Nephron progenitor cell (in vitro differentiated cells): ENCODE data around the gene KIR3DL1.
"Not testable (repeated sequence)": the region's sequence is repeated elsewhere in the genome, so short reads cannot be mapped to it uniquely, and the experiment has no call there.

Experiments
- DNase-seq: peaks from one replicate; pipeline ENCODE4 v3.0.0; 2021
- H3K27ac Mint-ChIP-seq: 2 replicates; pipeline ENCODE4 v1.8.0; 2021; ENCODE audit warnings: mild to moderate bottlenecking, moderate library complexity, mixed read lengths
- H3K27me3 Mint-ChIP-seq: 2 replicates; pipeline ENCODE4 v1.8.0; 2021; ENCODE audit warnings: mild to moderate bottlenecking, low read depth, mixed read lengths; ENCODE audit not compliant: poor library complexity
- H3K36me3 Mint-ChIP-seq: 2 replicates; pipeline ENCODE4 v1.8.0; 2021; ENCODE audit warnings: low read depth, mixed read lengths
- H3K4me1 Mint-ChIP-seq: 2 replicates; pipeline ENCODE4 v1.8.0; 2021; ENCODE audit warnings: mixed read lengths
- H3K4me3 Mint-ChIP-seq: 2 replicates; pipeline ENCODE4 v1.8.0; 2021; ENCODE audit warnings: mild to moderate bottlenecking, moderate library complexity, mixed read lengths
- H3K9me3 Mint-ChIP-seq: 2 replicates; pipeline ENCODE4 v1.8.0; 2021; ENCODE audit warnings: mild to moderate bottlenecking, moderate library complexity, mixed read lengths
- TF ChIP-seq, protein P1 (sequence below): fragments of 200-600 bp; sonication (generic); IDR thresholded peaks from 2 replicates; pipeline ENCODE4 v1.5.0; 2021; ENCODE audit warnings: antibody characterized with exemption

The KIR3DL1 gene

DNA sequence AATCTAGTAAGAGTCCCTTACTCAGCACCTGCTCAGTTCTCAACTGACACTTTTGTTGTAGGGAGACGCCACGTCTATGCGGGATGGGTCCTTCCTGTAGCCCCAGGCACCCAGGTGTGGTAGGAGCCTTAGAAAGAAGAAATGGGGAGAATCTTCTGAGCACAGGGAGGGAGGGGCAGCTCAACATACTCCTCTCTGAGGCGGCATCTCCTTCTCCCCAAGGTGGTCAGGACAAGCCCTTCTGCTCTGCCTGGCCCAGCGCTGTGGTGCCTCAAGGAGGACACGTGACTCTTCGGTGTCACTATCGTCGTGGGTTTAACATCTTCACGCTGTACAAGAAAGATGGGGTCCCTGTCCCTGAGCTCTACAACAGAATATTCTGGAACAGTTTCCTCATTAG lies 11.7 kb upstream of the KIR3DL1 start:
- Mint-ChIP-seq H3K4me3 (no peak overlapping the region), H3K27me3 (no peaks in the 10 kb centered on the region), H3K4me1 (no peaks in the 10 kb centered on the region), H3K9me3 (peaks cover 91% of the 10 kb centered on the region), H3K36me3 (no peaks in the 10 kb centered on the region), H3K27ac (no peak overlapping the region)
- no peak for DNase-seq
- TF ChIP-seq, protein P1, sequence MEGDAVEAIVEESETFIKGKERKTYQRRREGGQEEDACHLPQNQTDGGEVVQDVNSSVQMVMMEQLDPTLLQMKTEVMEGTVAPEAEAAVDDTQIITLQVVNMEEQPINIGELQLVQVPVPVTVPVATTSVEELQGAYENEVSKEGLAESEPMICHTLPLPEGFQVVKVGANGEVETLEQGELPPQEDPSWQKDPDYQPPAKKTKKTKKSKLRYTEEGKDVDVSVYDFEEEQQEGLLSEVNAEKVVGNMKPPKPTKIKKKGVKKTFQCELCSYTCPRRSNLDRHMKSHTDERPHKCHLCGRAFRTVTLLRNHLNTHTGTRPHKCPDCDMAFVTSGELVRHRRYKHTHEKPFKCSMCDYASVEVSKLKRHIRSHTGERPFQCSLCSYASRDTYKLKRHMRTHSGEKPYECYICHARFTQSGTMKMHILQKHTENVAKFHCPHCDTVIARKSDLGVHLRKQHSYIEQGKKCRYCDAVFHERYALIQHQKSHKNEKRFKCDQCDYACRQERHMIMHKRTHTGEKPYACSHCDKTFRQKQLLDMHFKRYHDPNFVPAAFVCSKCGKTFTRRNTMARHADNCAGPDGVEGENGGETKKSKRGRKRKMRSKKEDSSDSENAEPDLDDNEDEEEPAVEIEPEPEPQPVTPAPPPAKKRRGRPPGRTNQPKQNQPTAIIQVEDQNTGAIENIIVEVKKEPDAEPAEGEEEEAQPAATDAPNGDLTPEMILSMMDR: no peak

DNA sequence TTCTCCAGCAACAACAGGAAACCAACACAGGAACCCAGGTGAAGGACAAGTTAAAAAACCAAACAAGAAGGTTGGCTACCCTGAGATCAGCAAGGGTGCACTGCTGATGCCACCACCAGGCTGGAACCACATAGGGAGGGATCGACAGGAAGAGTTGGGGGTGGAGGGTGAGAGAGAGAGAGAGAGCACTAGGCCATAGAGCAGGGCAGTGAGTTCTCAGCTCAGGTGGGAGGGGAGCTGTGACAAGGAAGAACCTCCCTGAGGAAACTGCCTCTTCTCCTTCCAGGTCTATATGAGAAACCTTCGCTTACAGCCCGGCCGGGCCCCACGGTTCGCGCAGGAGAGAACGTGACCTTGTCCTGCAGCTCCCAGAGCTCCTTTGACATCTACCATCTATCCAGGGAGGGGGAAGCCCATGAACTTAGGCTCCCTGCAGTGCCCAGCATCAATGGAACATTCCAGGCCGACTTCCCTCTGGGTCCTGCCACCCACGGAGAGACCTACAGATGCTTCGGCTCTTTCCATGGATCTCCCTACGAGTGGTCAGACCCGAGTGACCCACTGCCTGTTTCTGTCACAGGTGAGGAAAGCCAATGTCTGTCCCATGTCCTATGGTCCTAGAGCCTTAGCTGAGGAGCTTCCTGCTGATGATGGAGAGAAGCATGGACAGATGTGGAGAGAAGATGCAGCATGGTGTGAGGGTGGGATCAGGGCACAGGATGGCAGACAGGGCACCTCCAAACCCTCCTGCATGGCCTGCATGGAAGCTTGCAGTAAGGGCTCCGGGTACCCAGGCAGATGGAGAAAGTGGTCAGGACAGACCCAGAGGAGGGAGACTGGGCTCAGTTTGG lies 10.4 kb upstream of the KIR3DL1 start:
- H3K27me3 Mint-ChIP-seq: no peaks in the 10 kb centered on the region
- no peak overlapping the region for H3K4me3 Mint-ChIP-seq
- DNase-seq: no peak
- TF ChIP-seq, protein P1: no peak
- H3K27ac Mint-ChIP-seq: no peak overlapping the region
- H3K9me3 Mint-ChIP-seq: peaks cover 92% of the 10 kb centered on the region
- no peaks in the 10 kb centered on the region for H3K36me3 Mint-ChIP-seq
- H3K4me1 Mint-ChIP-seq: no peaks in the 10 kb centered on the region

DNA sequence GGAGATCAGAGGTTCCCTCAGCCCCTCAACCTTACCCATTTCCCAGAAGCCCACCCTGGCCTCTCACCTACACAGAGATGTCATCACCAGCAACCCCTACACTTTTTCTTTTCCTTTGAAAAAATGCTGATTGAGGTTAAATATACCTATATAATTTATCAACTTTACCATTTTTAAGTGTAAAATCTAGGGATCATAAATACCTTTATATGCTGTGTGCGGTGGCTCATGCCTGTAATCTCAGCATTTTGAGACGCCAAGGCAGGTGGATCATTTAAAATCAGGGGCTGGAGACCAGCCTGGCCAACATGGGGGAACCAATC lies 9.8 kb upstream of the KIR3DL1 start:
- Mint-ChIP-seq H3K27ac (no peak overlapping the region), H3K4me3 (no peak overlapping the region), H3K9me3 (peaks cover 92% of the 10 kb centered on the region), H3K27me3 (no peaks in the 10 kb centered on the region), H3K4me1 (no peaks in the 10 kb centered on the region), H3K36me3 (no peaks in the 10 kb centered on the region)
- no peak for DNase-seq
- TF ChIP-seq, protein P1: no peak

DNA sequence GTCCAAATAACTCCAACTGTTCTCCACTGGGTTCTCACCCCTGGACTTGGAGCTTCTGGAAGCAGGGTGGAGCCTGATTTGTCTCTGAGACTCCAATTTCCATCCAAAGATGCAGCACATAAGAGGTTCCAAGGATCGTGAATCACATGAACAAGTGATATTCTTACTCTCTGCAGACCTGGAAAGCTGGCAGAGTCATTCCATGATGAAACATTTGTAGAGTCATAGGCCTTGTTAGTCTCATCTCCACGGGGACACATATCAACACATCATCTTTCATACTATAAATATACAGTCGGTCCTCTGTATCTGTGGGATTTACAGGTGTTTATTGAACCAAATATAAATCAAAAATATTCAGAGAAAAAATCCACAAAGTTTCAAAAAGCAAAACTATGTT lies 1.7 kb upstream of the KIR3DL1 start:
- not testable (repeated sequence) for DNase-seq, H3K27ac Mint-ChIP-seq
- H3K9me3 Mint-ChIP-seq: peaks cover 97% of the 10 kb centered on the region

DNA sequence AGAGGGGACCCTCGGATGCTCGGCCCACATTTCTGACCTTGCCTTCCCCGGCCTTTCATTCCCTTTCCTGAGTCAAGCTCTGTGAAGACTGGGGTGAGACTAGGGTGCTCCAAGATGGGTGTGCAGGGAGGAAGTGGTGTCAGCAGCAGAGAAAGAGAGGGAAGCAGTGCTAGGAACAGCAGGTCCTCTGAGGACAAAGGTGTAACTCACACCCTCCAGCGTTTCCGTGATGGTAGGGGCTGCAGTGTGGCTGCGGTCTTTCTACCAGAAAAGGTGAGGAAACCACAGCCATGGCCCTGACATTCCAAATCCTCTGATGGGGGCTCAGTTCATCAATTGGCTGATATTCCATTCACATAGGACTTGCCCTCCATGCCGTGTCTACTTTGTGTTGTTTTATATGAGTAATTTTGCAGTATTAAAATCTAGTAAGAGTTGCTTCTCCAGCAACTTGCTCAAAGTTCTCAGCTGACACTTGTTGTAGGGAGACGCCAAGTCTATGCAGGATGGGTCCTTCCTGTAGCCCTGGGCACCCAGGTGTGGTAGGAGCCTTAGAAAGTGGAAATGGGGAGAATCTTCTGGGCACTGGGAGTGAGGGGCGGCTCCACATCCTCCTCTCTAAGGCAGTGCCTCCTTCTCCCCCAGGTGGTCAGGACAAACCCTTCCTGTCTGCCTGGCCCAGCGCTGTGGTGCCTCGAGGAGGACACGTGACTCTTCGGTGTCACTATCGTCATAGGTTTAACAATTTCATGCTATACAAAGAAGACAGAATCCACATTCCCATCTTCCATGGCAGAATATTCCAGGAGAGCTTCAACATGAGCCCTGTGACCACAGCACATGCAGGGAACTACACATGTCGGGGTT lies 1.6 kb downstream of the KIR3DL1 start:
- peaks cover 93% of the 10 kb centered on the region for H3K9me3 Mint-ChIP-seq
- H3K4me3 Mint-ChIP-seq: no peak overlapping the region
- TF ChIP-seq, protein P1: no peak
- no peaks in the 10 kb centered on the region for H3K36me3 Mint-ChIP-seq
- H3K27ac Mint-ChIP-seq: no peak overlapping the region
- no peaks in the 10 kb centered on the region for H3K27me3 Mint-ChIP-seq
- no peaks in the 10 kb centered on the region for H3K4me1 Mint-ChIP-seq
- no peak for DNase-seq

More for the DNA sequence above, 1.7 kb upstream of the KIR3DL1 start:
- not testable (repeated sequence) for H3K4me3 Mint-ChIP-seq, H3K27me3 Mint-ChIP-seq, H3K4me1 Mint-ChIP-seq, H3K36me3 Mint-ChIP-seq

DNA sequence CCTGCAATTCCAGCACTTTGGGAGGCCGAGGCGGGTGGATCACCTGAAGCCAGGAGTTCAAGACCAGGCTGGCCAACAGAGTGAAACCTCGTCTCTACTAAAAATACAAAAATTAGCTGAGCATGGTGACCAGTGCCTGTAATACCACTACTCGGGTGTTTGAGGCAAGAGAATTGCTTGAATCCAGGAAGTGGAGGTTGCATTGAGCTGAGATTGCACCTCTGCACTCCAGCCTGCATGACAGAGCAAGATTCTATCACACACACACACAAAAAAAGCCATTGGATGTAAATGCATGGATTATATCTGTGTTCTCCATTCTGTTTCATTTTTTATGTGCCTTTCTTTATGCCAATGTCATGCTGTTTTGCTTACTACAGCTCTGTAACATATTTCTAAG lies 8.1 kb downstream of the KIR3DL1 start:
- not testable (repeated sequence) for H3K27me3 Mint-ChIP-seq, H3K27ac Mint-ChIP-seq, H3K4me1 Mint-ChIP-seq, H3K36me3 Mint-ChIP-seq, DNase-seq, H3K4me3 Mint-ChIP-seq
- H3K9me3 Mint-ChIP-seq: peaks cover 76% of the 10 kb centered on the region

DNA sequence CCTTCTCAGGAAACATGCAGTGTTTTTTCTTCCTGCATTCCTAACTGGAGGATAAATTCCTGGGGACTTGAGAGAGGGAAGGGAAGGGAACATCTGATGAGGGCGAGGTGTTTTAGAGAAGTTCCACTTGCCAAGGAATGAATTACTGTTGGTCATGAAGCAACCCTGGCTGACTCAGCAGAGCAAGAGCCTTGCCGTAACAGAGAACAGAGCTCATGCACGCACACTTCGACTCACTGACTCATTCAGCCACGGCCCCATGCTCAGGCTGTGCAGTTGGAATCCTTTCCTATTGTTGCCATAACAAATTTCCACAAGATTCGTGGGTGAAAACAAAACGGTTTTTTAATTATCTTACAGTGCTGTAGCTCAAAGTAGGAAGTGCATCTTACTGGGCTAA lies 9.1 kb downstream of the KIR3DL1 start:
- not testable (repeated sequence) for DNase-seq, H3K4me1 Mint-ChIP-seq, H3K36me3 Mint-ChIP-seq, H3K27me3 Mint-ChIP-seq, H3K27ac Mint-ChIP-seq, H3K4me3 Mint-ChIP-seq
- peaks cover 75% of the 10 kb centered on the region for H3K9me3 Mint-ChIP-seq

DNA sequence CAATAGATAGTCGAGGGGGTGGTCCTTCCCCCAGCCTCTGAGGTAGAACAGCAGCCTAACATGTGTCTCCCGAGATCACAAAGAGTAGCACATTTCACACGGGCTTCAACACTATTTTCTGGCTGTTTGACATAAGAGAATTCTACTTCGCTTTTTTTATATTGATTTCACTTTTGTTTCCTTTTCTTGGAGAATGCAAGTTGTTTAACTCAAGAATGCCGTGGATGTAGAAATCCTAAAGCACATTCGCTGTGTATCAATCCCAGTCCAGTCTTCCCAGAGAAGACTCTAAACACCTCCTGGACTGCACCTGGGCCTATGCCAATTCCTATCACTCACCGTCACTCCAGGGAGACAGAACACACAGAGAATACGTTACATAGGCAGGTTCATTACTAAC lies 11.8 kb downstream of the KIR3DL1 start:
- H3K27me3 Mint-ChIP-seq, H3K4me3 Mint-ChIP-seq, H3K27ac Mint-ChIP-seq, DNase-seq, H3K4me1 Mint-ChIP-seq, H3K36me3 Mint-ChIP-seq: not testable (repeated sequence)
- H3K9me3 Mint-ChIP-seq: peaks cover 77% of the 10 kb centered on the region

DNA sequence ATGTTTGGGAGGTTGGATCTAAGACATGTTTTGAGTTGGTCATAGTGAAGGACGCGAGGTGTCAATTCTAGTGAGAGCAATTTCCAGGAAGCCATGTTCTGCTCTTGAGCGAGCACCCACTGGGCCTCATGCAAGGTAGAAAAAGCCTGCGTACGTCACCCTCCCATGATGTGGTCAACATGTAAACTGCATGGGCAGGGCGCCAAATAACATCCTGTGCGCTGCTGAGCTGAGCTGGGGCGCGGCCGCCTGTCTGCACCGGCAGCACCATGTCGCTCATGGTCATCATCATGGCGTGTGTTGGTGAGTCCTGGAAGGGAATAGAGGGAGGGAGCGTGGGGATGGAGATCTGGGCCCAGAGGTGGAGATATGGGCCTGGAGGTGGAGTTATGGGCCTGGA lies 16.2 kb downstream of the KIR3DL1 start, which contains the start of gene KIR2DS4:
Gene KIR2DS4 (plus strand): TSS at position 181 of the 400 bp plus-strand sequence.
- H3K27me3 Mint-ChIP-seq, H3K4me1 Mint-ChIP-seq, H3K4me3 Mint-ChIP-seq, DNase-seq, H3K36me3 Mint-ChIP-seq, H3K27ac Mint-ChIP-seq: not testable (repeated sequence)
- peaks cover 83% of the 10 kb centered on the region for H3K9me3 Mint-ChIP-seq

DNA sequence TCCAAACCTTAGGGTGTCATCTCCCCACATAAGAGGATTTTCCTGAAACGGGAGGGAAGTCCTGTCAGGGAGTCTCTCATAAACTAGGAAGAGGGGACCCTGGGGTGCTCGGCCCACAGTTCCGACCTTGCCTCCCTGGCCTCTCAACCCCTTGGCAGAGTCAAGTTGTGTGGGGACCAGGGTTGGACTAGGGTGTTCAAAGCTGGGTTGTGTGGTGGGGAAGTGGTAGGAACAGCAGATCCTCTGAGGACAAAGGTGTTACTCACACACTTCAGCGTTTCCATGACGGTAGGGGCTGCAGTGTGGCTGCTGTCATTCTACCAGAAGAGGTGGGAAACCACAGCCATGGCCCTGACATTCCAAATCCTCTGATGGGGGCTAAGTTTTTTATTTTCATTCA lies 18.9 kb downstream of the KIR3DL1 start:
- H3K27ac Mint-ChIP-seq, DNase-seq, H3K4me3 Mint-ChIP-seq, H3K27me3 Mint-ChIP-seq, H3K36me3 Mint-ChIP-seq, H3K4me1 Mint-ChIP-seq: not testable (repeated sequence)
- H3K9me3 Mint-ChIP-seq: peaks cover 82% of the 10 kb centered on the region
